GM18951 (cell line): ENCODE results near the gene CHCHD4.

Experiments used
- POLR2A ChIP-seq: IDR thresholded peaks from 4 replicates; pipeline ENCODE4 v1.6.1; 2011; ENCODE audit warnings: mild to moderate bottlenecking; ENCODE audit not compliant: insufficient read length, insufficient read depth; ENCODE audit errors: extremely low read depth
- in situ Hi-C: fragments of 300-500 bp; cut with MboI; formaldehyde crosslinking; loops from one replicate; pipeline ENCODE4 v1.12.0; 2022; ENCODE audit warnings: low sequenced_read_pairs, mixed read lengths, inconsistent platforms; ENCODE audit not compliant: unreplicated experiment

The CHCHD4 gene

DNA sequence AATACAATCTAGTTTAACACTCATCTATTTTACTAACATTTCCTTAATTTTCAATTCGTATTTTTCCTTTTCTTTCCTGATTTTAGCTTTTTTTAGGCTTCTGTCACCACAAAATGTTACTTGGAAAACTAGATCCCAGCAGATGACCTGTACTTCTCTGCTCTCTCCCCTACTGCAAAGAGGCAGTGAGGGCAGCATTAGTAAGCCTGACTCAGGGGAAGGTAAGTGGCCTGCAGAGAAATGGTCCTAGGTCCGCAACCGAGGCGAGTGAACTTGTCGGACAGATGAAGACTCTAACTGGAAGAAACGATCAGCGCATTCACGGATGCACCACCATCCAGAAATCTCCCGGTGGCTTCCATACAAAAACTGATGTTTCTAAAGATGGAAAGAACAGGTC is 20.6 kb upstream of the CHCHD4 start:
- TF ChIP-seq POLR2A = no peak
- in situ Hi-C loops = no loop called here

DNA sequence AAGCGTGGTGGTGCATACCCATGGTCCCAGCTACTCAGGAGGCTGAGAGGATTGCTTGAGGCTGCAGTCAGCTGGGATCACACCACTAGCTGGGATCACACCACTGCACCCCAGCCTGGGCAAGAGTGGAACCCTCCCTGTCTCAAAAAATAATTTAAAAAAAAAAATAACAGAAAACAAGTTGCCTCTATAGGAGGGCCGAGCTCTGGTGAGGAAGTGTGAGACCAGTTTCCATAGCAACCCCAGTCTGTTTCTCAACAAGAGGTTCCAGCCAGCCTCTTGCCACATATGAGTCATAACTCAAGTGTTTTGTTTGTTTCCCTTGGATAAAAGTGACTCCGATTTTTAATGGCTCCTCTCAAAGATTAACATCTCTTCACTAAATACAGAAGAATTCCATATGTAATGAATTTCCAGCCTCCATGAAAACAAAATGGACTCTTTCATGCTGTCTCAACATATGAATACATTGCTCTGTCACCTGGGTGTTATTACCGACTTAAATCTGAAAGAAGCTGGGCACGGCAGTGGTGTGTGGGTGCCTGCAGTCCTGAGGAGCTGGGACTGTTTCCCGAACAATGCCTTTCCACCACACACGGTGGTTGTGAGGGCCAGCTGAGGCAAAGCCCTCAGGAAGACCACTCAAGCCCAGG is 19.9 kb upstream of the CHCHD4 start:
- in situ Hi-C loops = no loop called here
- TF ChIP-seq POLR2A = no peak

- in situ Hi-C loops = no loop called here
- TF ChIP-seq POLR2A = no peak
Measured at GRCh38 chr3:14143271-14144225, 18.9 kb upstream of the CHCHD4 start.

DNA sequence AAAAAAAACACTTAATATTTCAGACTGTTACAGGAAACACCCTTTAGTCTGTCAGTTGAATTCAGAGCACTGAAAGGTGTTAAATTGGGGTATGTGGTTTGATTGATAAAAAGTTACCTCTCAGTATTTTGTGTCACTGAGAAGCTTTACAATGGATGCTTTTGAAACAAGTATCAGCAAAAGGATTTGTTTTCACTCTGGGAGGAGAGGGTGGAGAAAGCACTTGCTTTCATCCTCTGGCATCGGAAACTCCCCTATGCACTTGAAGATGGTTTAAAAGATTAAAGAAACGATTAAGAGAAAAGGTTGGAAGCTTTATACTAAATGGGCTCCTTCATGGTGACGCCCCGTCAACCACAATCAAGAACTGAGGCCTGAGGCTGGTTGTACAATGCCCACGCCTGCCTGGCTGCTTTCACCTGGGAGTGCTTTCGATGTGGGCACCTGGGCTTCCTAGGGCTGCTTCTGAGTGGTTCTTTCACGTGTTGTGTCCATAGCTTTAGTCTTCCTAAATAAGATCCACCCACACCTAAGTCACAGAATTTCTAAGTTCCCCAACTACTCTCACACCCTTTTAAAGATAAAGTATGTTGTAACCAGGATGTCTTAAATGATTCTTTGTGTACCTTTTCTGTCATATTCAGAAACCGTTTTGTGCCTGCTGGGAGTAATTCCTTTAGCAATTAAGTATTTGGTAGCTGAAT is 18.0 kb upstream of the CHCHD4 start:
- no peak for TF ChIP-seq POLR2A
- in situ Hi-C loops = no loop called here

- in situ Hi-C loops = no loop called here
- TF ChIP-seq POLR2A = no peak
Measured at GRCh38 chr3:14141602-14142341, 17.1 kb upstream of the CHCHD4 start.

GRCh38 chr3:14141144-14141543 is 16.5 kb upstream of the CHCHD4 start:
- in situ Hi-C loops = no loop called here
- no peak for TF ChIP-seq POLR2A

DNA sequence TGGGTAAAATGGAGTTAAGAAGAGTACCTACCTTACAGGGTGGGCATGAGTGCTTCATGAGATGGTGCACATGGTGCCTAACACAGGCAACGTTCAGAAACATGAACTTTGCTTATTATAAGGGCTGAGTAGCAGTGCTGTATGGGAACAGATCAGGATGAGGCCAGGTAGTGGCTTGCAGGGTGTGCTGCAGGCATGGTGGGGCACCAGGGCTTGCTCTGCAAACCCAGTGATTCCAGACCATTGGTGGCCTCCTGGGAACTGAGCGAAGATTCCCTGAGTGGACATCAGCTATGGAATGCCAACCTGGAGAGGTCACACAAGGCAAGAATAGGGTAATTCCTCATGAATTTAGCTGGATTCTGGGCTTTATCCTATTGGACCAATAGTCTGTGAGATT is 16.0 kb upstream of the CHCHD4 start:
- in situ Hi-C loops = no loop called here
- TF ChIP-seq POLR2A = no peak

GRCh38 chr3:14139771-14140170 is 15.1 kb upstream of the CHCHD4 start:
- in situ Hi-C loops = no loop called here
- no peak for TF ChIP-seq POLR2A

- TF ChIP-seq POLR2A = no peak
- in situ Hi-C loops = no loop called here
Measured at GRCh38 chr3:14138878-14139655, 14.4 kb upstream of the CHCHD4 start.

GRCh38 chr3:14138109-14138877 is 13.6 kb upstream of the CHCHD4 start:
- no peak for TF ChIP-seq POLR2A
- in situ Hi-C loops = no loop called here

DNA sequence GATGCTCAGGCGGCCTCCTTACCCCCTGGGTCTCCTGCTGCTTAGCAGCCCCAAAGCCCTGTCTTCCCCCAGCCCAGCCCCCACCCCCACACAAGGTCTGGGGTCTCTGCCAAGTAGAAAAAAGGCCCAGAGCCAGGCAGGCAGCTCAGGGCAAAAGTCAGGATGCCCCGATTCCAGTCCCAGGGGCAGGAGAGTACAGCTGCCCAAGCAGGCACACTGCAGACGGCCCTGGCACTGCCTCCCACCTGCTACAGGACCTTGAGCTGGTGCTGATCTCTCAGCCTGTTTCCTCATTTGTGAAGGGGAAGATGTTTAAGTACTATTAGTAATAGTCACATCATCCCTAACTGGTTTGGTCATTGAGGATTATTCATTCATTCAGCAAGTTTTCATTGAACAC is 12.8 kb upstream of the CHCHD4 start:
- no peak for TF ChIP-seq POLR2A
- in situ Hi-C loops = no loop called here
